Activated CD8-positive, alpha-beta memory T cell treated with anti-CD3 and anti-CD28 coated beads for 24 hours (primary cell): Measurements from ENCODE around the gene C1QL1.
A peak's percentile ranks its signal among the peaks of the same experiment; 100 is the strongest.

Experiments used
- DNase-seq: peaks from one replicate; pipeline ENCODE4 v3.0.0-alpha.2; 2020

Gene C1QL1

DNA sequence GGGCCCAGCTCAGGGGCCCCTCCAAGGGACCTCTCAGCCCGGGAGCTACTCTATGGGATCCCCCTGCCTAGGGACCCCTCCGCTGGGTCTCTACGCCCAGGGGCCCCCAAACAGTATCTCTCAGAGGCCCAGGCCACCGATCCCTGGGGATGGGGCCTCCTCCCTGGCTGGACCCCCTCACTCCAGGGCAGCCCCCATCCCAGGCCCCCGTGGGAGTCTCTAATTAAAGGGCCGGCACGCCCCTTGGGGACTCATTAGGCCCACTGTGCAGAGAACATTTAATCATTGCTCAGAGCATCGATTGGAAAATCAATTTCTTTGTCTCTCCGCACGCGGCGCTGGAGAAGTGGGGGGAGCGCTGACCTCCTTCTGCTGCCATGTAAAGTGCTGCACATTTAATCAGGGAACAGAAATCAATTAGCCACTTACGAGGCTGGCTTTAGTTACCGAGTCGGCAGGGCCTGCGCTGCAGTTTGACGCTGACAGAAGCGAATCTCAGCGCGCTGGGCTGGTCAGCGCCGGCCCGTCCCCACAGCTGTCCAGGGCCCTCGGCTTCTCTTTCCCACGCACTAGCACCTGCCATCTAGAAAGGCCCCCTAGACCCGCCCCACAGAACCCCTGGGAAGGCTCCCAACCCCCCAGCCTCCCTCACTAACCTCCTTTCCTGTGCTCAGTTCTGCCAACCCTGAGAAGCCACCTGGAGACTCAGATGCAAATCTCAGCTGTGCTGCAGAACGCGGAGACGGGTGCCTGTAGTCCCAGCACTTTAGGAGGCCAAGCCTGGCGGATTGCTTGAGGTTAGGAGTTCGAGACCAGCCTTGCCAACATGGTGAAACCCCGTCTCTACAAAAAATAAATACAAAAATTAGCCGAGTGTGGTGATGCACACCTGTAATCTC lies 20.2 kb upstream of the C1QL1 start:
- no peak for DNase-seq

GRCh38 chr17:44983563-44983962 lies 15.5 kb upstream of the C1QL1 start:
- DNase-seq: no peak

- no peak for DNase-seq
These were observed 14.1 kb upstream of the C1QL1 start for GRCh38 chr17:44982113-44982702.

- DNase-seq: no peak
These were observed 13.3 kb upstream of the C1QL1 start for GRCh38 chr17:44981221-44981968.

- DNase-seq: no peak
These were observed 11.4 kb upstream of the C1QL1 start for GRCh38 chr17:44979426-44979995.

DNA sequence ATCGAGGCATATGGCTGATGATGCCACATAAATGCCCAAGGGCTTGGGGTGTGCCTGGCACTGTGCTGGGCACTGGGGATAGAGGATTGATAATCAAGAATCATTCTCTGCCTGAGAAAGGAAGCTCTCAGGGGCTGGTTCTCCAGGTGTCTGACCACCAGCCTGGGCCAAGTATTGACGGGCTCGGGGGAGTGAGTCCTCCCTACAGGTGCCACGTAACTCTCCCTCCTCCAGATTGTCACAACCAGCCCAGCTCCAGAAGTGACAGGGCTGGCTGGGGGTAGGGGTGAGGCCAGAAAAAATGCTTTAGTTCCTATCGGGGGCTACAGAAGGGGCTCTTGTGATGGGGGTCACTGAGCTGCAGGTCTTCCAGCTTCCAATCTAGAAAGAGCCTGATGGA lies 10.7 kb upstream of the C1QL1 start:
- no peak for DNase-seq

GRCh38 chr17:44977814-44978550 lies 9.9 kb upstream of the C1QL1 start:
- DNase-seq: no peak

DNA sequence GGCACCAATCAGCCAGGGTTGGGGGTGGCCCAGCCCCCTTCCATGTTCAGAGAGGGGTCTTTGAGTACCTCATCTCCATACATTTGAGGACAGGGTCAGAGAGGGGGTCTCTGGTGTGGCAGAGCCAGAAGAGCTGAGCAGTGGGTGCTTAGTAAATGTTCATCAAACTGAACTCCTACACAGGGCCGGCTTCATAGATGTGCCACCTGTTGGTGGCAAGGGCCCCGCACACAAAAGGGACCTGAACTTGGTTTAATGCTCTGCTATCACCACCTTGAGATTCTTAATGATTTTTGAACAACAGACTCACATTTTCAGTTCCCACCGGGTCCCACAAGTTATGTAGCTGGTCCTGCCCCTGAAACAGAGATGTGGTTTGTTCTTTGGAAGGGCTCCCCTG lies 9.0 kb upstream of the C1QL1 start:
- no peak for DNase-seq

GRCh38 chr17:44976206-44976605 lies 8.1 kb upstream of the C1QL1 start:
- DNase-seq: no peak

- DNase-seq: no peak
These were observed 4.8 kb upstream of the C1QL1 start for GRCh38 chr17:44972953-44973352.

GRCh38 chr17:44971776-44972483 lies 3.8 kb upstream of the C1QL1 start:
- peak; percentile 65 for DNase-seq

DNA sequence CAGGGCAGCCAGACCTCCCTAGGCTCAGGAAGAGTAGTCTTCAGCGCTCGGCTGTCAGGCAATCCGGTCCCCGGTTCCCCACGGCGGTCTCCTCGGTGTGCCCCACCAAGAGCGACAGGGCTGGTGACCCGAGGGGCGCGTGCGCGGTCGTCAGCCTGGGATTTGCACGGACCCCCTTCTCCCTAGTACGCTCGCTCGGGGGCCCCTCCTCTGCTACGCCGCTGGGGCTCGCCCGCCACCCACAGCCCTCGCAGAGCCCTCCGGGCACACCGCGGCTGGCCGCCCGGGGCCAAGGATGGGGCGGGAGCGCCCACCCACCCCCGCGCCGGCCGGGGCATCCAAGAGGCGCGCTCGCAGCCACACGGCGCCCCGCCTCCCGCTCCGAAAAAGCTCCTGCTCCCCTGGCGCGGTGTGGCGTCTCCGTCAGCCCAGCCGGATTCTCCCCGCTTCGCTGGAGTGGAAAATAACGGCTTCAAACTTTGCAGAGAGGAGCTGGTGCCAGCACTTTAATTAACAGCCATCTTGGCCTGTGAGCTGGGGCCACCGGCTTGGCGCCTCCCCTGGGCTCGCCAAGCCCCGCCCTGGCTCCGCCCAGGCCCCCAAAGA lies 2.1 kb upstream of the C1QL1 start:
- DNase-seq: no peak

DNA sequence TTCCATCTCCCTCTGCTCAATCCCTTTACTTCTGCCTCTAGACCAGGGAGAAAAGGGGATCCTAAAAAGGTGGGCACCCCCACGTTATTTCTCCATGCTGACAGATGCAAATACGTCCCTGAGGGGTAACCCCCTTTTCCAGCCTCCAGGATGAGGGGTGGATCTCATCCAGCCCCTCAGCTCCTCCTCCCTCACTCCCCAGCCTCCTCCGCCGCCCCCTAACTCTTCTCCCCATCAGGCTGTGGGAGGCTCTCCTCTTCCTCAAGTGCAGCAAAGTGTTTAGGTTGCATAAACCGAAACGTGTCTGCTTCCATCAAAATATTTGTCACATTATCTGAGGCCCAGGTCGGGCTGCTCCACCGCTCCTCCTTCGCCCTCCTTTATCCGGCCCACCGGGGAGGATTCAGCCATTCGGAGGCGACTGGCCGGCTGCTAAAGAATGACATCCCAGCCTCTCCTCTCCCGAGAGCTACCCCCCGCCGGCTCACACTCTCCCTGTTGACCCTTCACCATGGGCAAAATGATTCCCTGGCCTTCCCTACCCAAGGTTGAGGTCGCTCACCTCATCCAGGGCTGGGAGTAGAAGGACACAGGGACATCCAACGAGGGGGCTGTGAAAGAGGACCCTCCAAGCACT lies 1.2 kb upstream of the C1QL1 start:
- DNase-seq: no peak

DNA sequence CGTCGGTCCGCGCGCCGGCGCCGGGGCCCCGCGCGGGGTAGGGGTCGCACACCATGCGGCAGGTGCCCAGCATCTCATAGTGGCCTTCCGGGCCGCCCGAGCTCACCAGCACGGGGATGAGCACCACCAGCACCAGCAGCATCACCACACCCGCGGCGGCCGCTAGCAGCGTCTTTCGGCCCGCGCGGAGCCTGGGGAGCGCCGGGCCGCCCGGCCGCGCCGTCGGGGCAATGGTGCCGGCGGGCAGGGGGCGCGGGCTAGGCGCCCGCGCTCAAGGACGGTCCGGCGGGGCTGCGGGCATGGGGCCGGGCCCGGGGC lies 237 bp downstream of the C1QL1 start:
- DNase-seq: no peak

- DNase-seq: no peak
These were observed 837 bp downstream of the C1QL1 start for GRCh38 chr17:44967026-44967906.

GRCh38 chr17:44966348-44967025 lies 1.6 kb downstream of the C1QL1 start:
- DNase-seq: no peak

- no peak for DNase-seq
These were observed 2.4 kb downstream of the C1QL1 start for GRCh38 chr17:44965481-44966234.

GRCh38 chr17:44961921-44962350 lies 6.2 kb downstream of the C1QL1 start:
- DNase-seq: no peak

DNA sequence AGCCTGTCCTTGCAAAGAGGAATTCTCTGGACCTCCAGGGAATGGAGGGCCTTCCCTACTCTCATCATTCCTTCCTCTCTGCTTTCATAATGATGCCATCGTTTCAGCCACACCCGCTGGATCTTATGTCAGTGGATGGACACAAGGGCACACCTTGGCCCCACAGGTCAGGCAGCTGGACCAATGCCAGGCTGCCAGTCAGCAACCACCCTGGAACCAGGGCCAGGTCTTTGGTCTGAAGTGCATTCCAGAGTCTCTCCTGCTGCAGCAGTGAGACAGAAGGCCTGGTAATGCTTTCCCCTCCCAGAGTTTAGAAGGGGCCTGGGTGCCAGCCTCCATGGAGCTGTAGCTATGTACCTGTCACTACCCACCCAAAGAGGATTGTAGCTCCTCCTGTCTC lies 7.4 kb downstream of the C1QL1 start:
- DNase-seq: no peak
